ENCODE measurements around the gene TREX2.

GRCh38 chrX:153445856-153446635, at the start of gene TREX2:
- TF ChIP-seq, protein P1, sequence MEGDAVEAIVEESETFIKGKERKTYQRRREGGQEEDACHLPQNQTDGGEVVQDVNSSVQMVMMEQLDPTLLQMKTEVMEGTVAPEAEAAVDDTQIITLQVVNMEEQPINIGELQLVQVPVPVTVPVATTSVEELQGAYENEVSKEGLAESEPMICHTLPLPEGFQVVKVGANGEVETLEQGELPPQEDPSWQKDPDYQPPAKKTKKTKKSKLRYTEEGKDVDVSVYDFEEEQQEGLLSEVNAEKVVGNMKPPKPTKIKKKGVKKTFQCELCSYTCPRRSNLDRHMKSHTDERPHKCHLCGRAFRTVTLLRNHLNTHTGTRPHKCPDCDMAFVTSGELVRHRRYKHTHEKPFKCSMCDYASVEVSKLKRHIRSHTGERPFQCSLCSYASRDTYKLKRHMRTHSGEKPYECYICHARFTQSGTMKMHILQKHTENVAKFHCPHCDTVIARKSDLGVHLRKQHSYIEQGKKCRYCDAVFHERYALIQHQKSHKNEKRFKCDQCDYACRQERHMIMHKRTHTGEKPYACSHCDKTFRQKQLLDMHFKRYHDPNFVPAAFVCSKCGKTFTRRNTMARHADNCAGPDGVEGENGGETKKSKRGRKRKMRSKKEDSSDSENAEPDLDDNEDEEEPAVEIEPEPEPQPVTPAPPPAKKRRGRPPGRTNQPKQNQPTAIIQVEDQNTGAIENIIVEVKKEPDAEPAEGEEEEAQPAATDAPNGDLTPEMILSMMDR (IDR thresholded peaks at IDR 0.05; ENCODE audit: insufficient read depth, low read length) = no peak
- TF ChIP-seq POLR2AphosphoS5 (IDR thresholded peaks at IDR 0.05; ENCODE audit: low read depth) (no peak), GABPA (IDR thresholded peaks at IDR 0.05; ENCODE audit: low read depth) (no peak)

Data from HL-60 (cell line).